ENCODE results near the gene NOL9.

NOL9 gene

GRCh38 chr1:6519491-6519934 is 34.8 kb downstream of the NOL9 start:
- DNase-seq, result no peak

GRCh38 chr1:6517435-6517851 is 36.9 kb downstream of the NOL9 start:
- no peak for DNase-seq

GRCh38 chr1:6515771-6516170 is 38.5 kb downstream of the NOL9 start:
- no peak for DNase-seq

- DNase-seq, result no peak
These were observed 41.0 kb downstream of the NOL9 start for GRCh38 chr1:6513320-6513801.

- DNase-seq, result no peak
These were observed 41.4 kb downstream of the NOL9 start for GRCh38 chr1:6512908-6513280.

- no peak for DNase-seq
These were observed 41.9 kb downstream of the NOL9 start for GRCh38 chr1:6512245-6512907.

GRCh38 chr1:6511561-6512244 is 42.6 kb downstream of the NOL9 start:
- DNase-seq, result no peak

- no peak for DNase-seq
These were observed 43.3 kb downstream of the NOL9 start for GRCh38 chr1:6511056-6511455.

GRCh38 chr1:6510493-6510892 is 43.8 kb downstream of the NOL9 start:
- no peak for DNase-seq

- DNase-seq, result no peak
These were observed 44.4 kb downstream of the NOL9 start for GRCh38 chr1:6509919-6510291.

- DNase-seq, result no peak
These were observed 44.9 kb downstream of the NOL9 start for GRCh38 chr1:6509220-6509918.

GRCh38 chr1:6508816-6509189 is 45.5 kb downstream of the NOL9 start:
- no peak for DNase-seq

- DNase-seq, result no peak
These were observed 46.0 kb downstream of the NOL9 start for GRCh38 chr1:6508154-6508815.

- DNase-seq, result no peak
These were observed 46.8 kb downstream of the NOL9 start for GRCh38 chr1:6507461-6507911.

- DNase-seq, result no peak
These were observed 47.3 kb downstream of the NOL9 start for GRCh38 chr1:6507037-6507428.

- DNase-seq, result no peak
These were observed 47.9 kb downstream of the NOL9 start for GRCh38 chr1:6506210-6507036.

- DNase-seq, result no peak
These were observed 48.7 kb downstream of the NOL9 start for GRCh38 chr1:6505367-6506209.

- DNase-seq, result no peak
These were observed 49.4 kb downstream of the NOL9 start for GRCh38 chr1:6504887-6505286.

GRCh38 chr1:6503884-6504602 is 50.3 kb downstream of the NOL9 start:
- no peak for DNase-seq

- no peak for DNase-seq
These were observed 52.1 kb downstream of the NOL9 start for GRCh38 chr1:6502000-6502891.
